GM23338 (cell line): ENCODE measurements around the gene TMEM238. TPM values are rescaled to one million over a fixed set of nuclear protein-coding genes. Genes with fewer than 3 reads are reported as not detected.

Experiments used
- ATAC-seq: fragments of 200-7000 bp; cut with Tn5 transposase; 3 replicates; pipeline ENCODE4 v1.9.1; 2020
- DNase-seq: peaks from one replicate; pipeline ENCODE4 v3.0.0-alpha.2; 2015; ENCODE audit warnings: low spot score
- H2AFZ ChIP-seq: fragments of 200-600 bp; sonication (generic); 2 replicates; pipeline ENCODE4 v1.8.0; 2016; ENCODE audit warnings: antibody characterized with exemption, mild to moderate bottlenecking, moderate library complexity
- H3F3A ChIP-seq: fragments of 200-600 bp; sonication (generic); replicated peaks from 2 replicates; pipeline ENCODE4 v1.8.0; 2017; ENCODE audit warnings: antibody characterized with exemption, mixed run types, low read depth
- H3K27ac ChIP-seq: fragments of 200-600 bp; sonication (generic); 2 replicates; pipeline ENCODE4 v1.6.1; 2016; ENCODE audit warnings: low read depth
- H3K27me3 ChIP-seq: fragments of 200-600 bp; sonication (generic); 2 replicates; pipeline ENCODE4 v1.8.0; 2016; ENCODE audit warnings: mild to moderate bottlenecking, mixed run types, moderate library complexity; ENCODE audit not compliant: insufficient read depth
- H3K36me3 ChIP-seq: fragments of 200-600 bp; sonication (generic); 2 replicates; pipeline ENCODE4 v1.8.0; 2016; ENCODE audit warnings: mild to moderate bottlenecking; ENCODE audit not compliant: insufficient read depth
- H3K4me1 ChIP-seq: fragments of 200-600 bp; sonication (generic); 2 replicates; pipeline ENCODE4 v1.8.0; 2016; ENCODE audit warnings: mild to moderate bottlenecking, moderate library complexity; ENCODE audit not compliant: insufficient read depth
- H3K4me2 ChIP-seq: fragments of 200-600 bp; sonication (generic); 2 replicates; pipeline ENCODE4 v1.7.1; 2017; ENCODE audit warnings: mixed run types
- H3K4me3 ChIP-seq: fragments of 200-600 bp; sonication (generic); 2 replicates; pipeline ENCODE4 v1.6.1; 2016; ENCODE audit warnings: mixed run types
- H3K79me2 ChIP-seq: fragments of 200-600 bp; sonication (generic); replicated peaks from 2 replicates; pipeline ENCODE4 v1.8.0; 2017; ENCODE audit warnings: mild to moderate bottlenecking; ENCODE audit not compliant: insufficient read depth
- H3K9me2 ChIP-seq: fragments of 200-600 bp; sonication (generic); 2 replicates; pipeline ENCODE4 v1.8.0; 2017; ENCODE audit not compliant: insufficient read depth
- H4K20me1 ChIP-seq: fragments of 200-600 bp; sonication (generic); replicated peaks from 2 replicates; pipeline ENCODE4 v1.8.0; 2017; ENCODE audit warnings: mild to moderate bottlenecking; ENCODE audit not compliant: insufficient read depth
- H3K27ac Mint-ChIP-seq: 2 replicates; pipeline ENCODE4 v1.8.0; 2020; ENCODE audit warnings: inconsistent platforms, mild to moderate bottlenecking, moderate library complexity, mixed read lengths
- H3K27me3 Mint-ChIP-seq: 3 replicates; pipeline ENCODE4 v1.8.0; 2022; ENCODE audit warnings: low read depth, mild to moderate bottlenecking, moderate library complexity, mixed read lengths, inconsistent platforms; ENCODE audit not compliant: insufficient read depth, poor library complexity
- H3K36me3 Mint-ChIP-seq: 3 replicates; pipeline ENCODE4 v1.8.0; 2021; ENCODE audit warnings: low read depth, mild to moderate bottlenecking, inconsistent platforms, moderate library complexity, mixed read lengths
- H3K4me1 Mint-ChIP-seq: 3 replicates; pipeline ENCODE4 v1.8.0; 2020; ENCODE audit warnings: mild to moderate bottlenecking, inconsistent platforms, mixed read lengths
- H3K4me3 Mint-ChIP-seq: 3 replicates; pipeline ENCODE4 v1.8.0; 2021; ENCODE audit warnings: moderate library complexity, mild to moderate bottlenecking, inconsistent platforms, mixed read lengths
- H3K9me3 Mint-ChIP-seq: 3 replicates; pipeline ENCODE4 v1.8.0; 2020; ENCODE audit warnings: moderate library complexity, mild to moderate bottlenecking, inconsistent platforms, mixed read lengths
- CREB1 ChIP-seq: fragments of 250-450 bp; sonication (Bioruptor Pico); IDR thresholded peaks from 2 replicates; pipeline ENCODE4 v1.5.0; 2020; ENCODE audit warnings: low read depth, mild to moderate bottlenecking, moderate library complexity
- EZH2 ChIP-seq: fragments of 200-600 bp; sonication (generic); IDR thresholded peaks from one replicate; pipeline ENCODE4 v1.8.0; 2017; ENCODE audit warnings: antibody characterized with exemption, mild to moderate bottlenecking, low read depth; ENCODE audit not compliant: unreplicated experiment
- JUNB ChIP-seq: IDR thresholded peaks from one replicate; pipeline ENCODE4 v1.6.1; 2016; ENCODE audit warnings: antibody characterized with exemption; ENCODE audit not compliant: unreplicated experiment
- POLR2AphosphoS5 ChIP-seq: IDR thresholded peaks from 2 replicates; pipeline ENCODE4 v1.6.1; 2016; ENCODE audit warnings: antibody characterized with exemption, low read depth
- ZNF114 ChIP-seq: fragments of 250-450 bp; sonication (Bioruptor Pico); IDR thresholded peaks from 2 replicates; pipeline ENCODE4 v1.5.0; 2020; ENCODE audit warnings: mild to moderate bottlenecking, moderate library complexity
- ZNF331 ChIP-seq: fragments of 250-450 bp; sonication (Bioruptor Pico); IDR thresholded peaks from 2 replicates; pipeline ENCODE4 v1.5.0; 2020; ENCODE audit warnings: low read depth, mild to moderate bottlenecking, moderate library complexity
- polyA plus RNA-seq: library from polyadenylated mRNA; unstranded; fragments of >200 nt; fragmentation: Nextera tagmentation; extraction: Ambion mirVana; gene quantifications from 2 replicates; pipeline ENCODE4 v1.2.1, GENCODE V29; 2016
- total RNA-seq: library from RNA; depleted of rRNA; stranded (reverse); fragments of >200 nt; shearing (Covaris generic); gene quantifications from 2 replicates; pipeline ENCODE4 v1.2.3, GENCODE V29; 2014
- TF ChIP-seq, protein P1 (sequence below), 2 experiments: fragments of 200-600 bp in 1 of 2; sonication (generic) in 1 of 2; conservative IDR thresholded peaks; 2 replicates each; pipeline versions ENCODE4 v1.5.1 to v1.6.1; 2016 to 2017; ENCODE audit warnings: antibody characterized with exemption in 2 of 2, low read depth in 2 of 2, mild to moderate bottlenecking in 2 of 2, moderate library complexity in 1 of 2
- TF ChIP-seq, protein P2 (sequence below): fragments of 250-450 bp; sonication (Bioruptor Pico); IDR thresholded peaks from 2 replicates; pipeline ENCODE4 v1.5.0; 2020; ENCODE audit warnings: mild to moderate bottlenecking, moderate library complexity
- TF ChIP-seq, protein P3 (sequence below): IDR thresholded peaks from 2 replicates; pipeline ENCODE4 v1.6.1; 2016; ENCODE audit warnings: antibody characterized with exemption

TMEM238 gene
- total and polyA plus RNA-seq, 2 experiments from 2014 or later, result 0.55 to 7.5 TPM

DNA sequence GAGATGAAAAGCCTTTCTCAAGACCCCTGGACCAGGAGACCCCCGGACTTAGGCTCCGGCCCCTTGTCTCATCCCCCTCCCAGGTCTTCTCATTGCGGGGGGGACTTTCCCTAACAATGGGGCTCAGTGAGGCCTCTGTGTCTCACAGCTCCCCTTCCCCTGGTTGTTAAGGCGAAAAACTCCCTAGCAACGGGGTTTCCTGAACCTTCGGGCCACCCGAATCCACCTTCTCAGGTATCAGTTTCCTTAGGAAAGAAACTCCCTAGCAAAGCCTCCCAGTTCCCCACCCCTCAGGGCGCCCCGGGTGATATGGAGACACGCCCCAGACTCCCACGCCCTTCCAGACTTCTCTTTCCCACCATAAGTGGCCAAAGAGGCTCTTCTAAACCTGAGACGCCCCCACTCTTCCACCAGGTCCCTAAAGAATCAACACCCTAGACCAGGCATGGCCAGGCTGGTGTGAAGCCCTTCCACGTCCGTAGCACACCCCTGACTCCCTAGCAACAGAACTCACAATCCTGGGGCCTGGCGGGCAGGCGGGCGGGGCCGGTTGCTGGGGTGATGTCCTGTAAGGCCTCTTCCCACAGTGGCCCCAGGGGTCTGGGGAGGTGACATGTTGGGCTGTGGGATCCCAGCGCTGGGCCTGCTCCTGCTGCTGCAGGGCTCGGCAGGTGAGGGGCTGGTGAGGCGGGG lies 7.7 kb downstream of the TMEM238 start, which contains the start of gene TMEM190:
Gene TMEM190, plus strand, starts transcription at position 586 of the 693 bp plus-strand sequence. Its CDS starts 28 bp downstream, at position 614.
- ATAC-seq, result peak; percentile 40
- Histone ChIP-seq H3F3A (0 out of 2 replicates have a peak, but pooled peaks cover 12% of the 10 kb centered on the region), H2AFZ (no peak within 1 kb of the TSS), H3K27ac (no peak within 1 kb of the TSS), H3K79me2 (no peaks in the 10 kb centered on the region), H3K4me3 (peak within 1 kb of the TSS; percentile 73), H3K4me2 (peak within 1 kb of the TSS; percentile 96), H3K36me3 (no peaks in the 10 kb centered on the region), H3K9me2 (no peaks in the 10 kb centered on the region), H3K27me3 (peaks cover 59% of the 10 kb centered on the region), H4K20me1 (no peaks in the 10 kb centered on the region), H3K4me1 (peaks cover 59% of the 10 kb centered on the region)
- Mint-ChIP-seq H3K9me3 (no peaks in the 10 kb centered on the region), H3K36me3 (no peaks in the 10 kb centered on the region), H3K27me3 (peaks cover 46% of the 10 kb centered on the region), H3K27ac (no peak within 1 kb of the TSS), H3K4me3 (peak within 1 kb of the TSS; percentile 62), H3K4me1 (peaks cover 51% of the 10 kb centered on the region)
- TF ChIP-seq EZH2 (no peak), POLR2AphosphoS5 (no peak), CREB1 (CRISPR knock-in tag) (no peak), ZNF331 (CRISPR knock-in tag) (no peak), ZNF114 (CRISPR knock-in tag) (no peak), JUNB (no peak)
- TF ChIP-seq, protein P1, sequence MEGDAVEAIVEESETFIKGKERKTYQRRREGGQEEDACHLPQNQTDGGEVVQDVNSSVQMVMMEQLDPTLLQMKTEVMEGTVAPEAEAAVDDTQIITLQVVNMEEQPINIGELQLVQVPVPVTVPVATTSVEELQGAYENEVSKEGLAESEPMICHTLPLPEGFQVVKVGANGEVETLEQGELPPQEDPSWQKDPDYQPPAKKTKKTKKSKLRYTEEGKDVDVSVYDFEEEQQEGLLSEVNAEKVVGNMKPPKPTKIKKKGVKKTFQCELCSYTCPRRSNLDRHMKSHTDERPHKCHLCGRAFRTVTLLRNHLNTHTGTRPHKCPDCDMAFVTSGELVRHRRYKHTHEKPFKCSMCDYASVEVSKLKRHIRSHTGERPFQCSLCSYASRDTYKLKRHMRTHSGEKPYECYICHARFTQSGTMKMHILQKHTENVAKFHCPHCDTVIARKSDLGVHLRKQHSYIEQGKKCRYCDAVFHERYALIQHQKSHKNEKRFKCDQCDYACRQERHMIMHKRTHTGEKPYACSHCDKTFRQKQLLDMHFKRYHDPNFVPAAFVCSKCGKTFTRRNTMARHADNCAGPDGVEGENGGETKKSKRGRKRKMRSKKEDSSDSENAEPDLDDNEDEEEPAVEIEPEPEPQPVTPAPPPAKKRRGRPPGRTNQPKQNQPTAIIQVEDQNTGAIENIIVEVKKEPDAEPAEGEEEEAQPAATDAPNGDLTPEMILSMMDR (conservative IDR thresholded peaks at IDR 0.05; ENCODE audit: low read depth in 2 of 2), result no peak
- TF ChIP-seq, protein P2, sequence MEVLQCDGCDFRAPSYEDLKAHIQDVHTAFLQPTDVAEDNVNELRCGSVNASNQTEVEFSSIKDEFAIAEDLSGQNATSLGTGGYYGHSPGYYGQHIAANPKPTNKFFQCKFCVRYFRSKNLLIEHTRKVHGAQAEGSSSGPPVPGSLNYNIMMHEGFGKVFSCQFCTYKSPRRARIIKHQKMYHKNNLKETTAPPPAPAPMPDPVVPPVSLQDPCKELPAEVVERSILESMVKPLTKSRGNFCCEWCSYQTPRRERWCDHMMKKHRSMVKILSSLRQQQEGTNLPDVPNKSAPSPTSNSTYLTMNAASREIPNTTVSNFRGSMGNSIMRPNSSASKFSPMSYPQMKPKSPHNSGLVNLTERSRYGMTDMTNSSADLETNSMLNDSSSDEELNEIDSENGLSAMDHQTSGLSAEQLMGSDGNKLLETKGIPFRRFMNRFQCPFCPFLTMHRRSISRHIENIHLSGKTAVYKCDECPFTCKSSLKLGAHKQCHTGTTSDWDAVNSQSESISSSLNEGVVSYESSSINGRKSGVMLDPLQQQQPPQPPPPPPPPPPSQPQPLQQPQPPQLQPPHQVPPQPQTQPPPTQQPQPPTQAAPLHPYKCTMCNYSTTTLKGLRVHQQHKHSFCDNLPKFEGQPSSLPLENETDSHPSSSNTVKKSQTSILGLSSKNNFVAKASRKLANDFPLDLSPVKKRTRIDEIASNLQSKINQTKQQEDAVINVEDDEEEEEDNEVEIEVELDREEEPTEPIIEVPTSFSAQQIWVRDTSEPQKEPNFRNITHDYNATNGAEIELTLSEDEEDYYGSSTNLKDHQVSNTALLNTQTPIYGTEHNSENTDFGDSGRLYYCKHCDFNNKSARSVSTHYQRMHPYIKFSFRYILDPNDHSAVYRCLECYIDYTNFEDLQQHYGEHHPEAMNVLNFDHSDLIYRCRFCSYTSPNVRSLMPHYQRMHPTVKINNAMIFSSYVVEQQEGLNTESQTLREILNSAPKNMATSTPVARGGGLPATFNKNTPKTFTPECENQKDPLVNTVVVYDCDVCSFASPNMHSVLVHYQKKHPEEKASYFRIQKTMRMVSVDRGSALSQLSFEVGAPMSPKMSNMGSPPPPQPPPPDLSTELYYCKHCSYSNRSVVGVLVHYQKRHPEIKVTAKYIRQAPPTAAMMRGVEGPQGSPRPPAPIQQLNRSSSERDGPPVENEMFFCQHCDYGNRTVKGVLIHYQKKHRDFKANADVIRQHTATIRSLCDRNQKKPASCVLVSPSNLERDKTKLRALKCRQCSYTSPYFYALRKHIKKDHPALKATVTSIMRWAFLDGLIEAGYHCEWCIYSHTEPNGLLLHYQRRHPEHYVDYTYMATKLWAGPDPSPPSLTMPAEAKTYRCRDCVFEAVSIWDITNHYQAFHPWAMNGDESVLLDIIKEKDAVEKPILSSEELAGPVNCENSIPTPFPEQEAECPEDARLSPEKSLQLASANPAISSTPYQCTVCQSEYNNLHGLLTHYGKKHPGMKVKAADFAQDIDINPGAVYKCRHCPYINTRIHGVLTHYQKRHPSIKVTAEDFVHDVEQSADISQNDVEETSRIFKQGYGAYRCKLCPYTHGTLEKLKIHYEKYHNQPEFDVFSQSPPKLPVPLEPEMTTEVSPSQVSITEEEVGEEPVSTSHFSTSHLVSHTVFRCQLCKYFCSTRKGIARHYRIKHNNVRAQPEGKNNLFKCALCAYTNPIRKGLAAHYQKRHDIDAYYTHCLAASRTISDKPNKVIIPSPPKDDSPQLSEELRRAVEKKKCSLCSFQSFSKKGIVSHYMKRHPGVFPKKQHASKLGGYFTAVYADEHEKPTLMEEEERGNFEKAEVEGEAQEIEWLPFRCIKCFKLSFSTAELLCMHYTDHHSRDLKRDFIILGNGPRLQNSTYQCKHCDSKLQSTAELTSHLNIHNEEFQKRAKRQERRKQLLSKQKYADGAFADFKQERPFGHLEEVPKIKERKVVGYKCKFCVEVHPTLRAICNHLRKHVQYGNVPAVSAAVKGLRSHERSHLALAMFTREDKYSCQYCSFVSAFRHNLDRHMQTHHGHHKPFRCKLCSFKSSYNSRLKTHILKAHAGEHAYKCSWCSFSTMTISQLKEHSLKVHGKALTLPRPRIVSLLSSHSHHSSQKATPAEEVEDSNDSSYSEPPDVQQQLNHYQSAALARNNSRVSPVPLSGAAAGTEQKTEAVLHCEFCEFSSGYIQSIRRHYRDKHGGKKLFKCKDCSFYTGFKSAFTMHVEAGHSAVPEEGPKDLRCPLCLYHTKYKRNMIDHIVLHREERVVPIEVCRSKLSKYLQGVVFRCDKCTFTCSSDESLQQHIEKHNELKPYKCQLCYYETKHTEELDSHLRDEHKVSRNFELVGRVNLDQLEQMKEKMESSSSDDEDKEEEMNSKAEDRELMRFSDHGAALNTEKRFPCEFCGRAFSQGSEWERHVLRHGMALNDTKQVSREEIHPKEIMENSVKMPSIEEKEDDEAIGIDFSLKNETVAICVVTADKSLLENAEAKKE, result no peak
- TF ChIP-seq, protein P3, sequence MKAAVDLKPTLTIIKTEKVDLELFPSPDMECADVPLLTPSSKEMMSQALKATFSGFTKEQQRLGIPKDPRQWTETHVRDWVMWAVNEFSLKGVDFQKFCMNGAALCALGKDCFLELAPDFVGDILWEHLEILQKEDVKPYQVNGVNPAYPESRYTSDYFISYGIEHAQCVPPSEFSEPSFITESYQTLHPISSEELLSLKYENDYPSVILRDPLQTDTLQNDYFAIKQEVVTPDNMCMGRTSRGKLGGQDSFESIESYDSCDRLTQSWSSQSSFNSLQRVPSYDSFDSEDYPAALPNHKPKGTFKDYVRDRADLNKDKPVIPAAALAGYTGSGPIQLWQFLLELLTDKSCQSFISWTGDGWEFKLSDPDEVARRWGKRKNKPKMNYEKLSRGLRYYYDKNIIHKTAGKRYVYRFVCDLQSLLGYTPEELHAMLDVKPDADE, result no peak
- peak; percentile 66 for DNase-seq
